NCI-H69 (cell line): ENCODE measurements around the gene KIAA1210.
"Not testable (repeated sequence)": the region's sequence is repeated elsewhere in the genome, so short reads cannot be mapped to it uniquely, and the experiment has no call there.

Source experiments
- DNase-seq: peaks from one replicate; lab custom pipeline; 2025; lab: John Stamatoyannopoulos, UW

KIAA1210 gene

DNA sequence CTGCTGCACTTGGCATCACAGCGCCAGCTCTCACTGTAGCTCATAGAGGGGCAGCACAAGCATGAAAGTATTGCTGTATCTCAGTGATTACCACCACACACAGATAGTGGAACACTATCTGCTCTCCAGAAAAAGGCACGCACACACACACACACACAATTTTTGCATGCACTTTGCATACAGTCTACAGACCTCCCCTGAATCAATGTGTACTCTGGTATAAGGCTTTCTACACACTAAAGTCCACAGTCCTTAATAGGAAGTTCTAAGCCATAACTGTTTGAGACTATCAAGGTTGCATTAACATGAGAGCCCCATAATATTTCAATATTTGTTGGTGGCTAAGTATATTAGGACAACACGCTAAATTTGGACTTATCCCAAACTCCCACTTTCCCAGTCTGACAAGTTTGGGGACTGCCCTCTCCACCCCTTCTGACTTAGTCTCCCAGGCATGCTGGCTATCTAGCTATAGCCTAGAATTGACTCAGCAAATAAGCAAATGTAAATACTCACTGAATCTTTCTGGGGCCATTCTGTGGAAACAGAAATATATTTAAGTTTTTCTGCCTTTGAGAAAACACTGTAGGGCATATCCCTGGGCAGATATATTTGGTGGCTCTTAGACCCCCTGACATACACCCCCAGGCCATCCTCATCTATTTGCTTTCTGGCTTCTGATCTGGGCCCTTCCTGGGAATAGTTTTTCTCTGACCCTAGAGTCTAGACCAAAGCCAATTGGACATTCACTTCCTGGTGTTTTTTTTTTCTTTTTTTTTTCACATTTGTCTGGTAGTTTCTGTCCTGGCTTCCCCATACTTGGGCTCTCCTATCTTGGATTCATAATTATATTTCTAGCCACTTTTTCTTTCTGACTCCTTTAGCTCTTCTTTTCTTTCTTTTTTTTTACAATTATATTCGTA lies 91.2 kb downstream of the KIAA1210 start:
- DNase-seq: no peak

DNA sequence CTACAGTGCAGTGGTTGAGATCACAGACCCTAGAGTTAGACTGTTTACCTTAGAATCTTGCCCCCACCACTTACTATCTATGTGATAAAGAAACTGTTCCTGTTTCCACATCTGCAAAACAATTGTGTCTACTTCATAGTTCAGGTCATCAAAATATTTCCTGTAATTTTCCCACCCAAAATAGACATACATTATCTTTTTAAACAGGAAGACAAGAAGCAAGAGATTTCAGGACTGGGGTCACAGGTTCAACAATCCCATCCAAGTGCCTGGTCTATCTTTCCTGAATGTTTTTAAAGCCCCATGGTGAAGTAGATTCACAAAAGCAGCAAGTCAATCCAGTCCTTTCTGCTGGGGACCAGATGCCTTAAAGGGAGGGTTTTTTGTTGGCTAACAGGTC lies 96.6 kb downstream of the KIAA1210 start:
- DNase-seq: no peak

DNA sequence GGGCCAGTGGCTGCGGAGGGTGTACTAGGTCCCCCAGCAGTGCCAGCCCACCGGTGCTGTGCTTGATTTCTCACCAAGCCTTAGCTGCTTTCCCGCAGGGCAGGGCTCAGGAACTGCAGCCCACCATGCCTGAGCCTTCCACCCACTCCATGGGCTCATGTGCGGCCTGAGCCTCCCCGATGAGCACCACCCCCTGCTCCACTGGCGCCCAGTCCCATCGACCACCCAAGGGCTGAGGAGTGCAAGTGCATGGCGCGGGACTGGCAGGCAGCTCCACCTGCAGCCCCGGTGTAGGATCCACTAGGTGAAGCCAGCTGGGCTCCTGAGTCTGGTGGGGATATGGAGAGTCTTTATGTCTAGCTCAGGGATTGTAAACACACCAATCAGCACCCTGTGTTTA lies 98.0 kb downstream of the KIAA1210 start:
- DNase-seq: not testable (repeated sequence)

DNA sequence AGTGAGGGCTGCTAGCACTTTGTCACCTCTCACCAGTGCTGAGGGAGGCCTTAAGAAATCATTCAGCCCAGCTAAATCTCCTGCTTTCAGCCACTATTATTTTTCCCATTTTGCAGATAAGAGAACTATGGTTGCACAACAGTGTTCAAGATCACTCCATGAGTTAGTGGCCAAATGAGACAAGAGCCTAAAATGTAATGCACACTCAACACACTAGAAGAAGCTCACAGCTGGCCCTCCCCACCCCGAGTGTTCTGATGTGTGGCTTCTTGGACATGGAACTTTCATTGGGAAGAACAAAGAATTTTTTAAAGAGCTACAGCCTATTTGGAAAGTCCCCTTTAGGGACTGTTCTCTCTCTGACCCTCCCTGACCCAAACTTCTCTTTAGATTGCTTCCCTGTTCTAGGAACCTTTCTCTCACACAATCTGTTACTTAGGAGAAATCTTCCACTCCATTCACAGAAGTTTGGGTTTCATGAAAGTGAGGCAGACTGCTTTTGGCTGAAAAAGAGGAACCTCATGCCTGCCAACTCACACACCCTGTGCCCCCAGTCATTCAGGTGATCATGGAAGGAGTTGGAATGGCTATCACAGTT lies 98.8 kb downstream of the KIAA1210 start:
- no peak for DNase-seq
